ENCODE results near the gene LONP2.
"Not testable (repeated sequence)": the region's sequence is repeated elsewhere in the genome, so short reads cannot be mapped to it uniquely, and the experiment has no call there.

The LONP2 gene

GRCh38 chr16:48240147-48240546 is 4.0 kb upstream of the LONP2 start:
- FAIRE-seq, result not testable (repeated sequence)

- no peak for FAIRE-seq
Observed at GRCh38 chr16:48244863-48245195, 729 bp downstream of the LONP2 start.

- FAIRE-seq, result no peak
Observed at GRCh38 chr16:48246066-48246465, 2.0 kb downstream of the LONP2 start.

GRCh38 chr16:48247311-48247710 is 3.2 kb downstream of the LONP2 start, which contains the start of gene ABCC11:
TSS of gene ABCC11 (minus strand) at chr16:48247539. CDS start at chr16:48231921, 15,618 bp downstream.
- no peak for FAIRE-seq

- no peak for FAIRE-seq
Observed at GRCh38 chr16:48250520-48251278, 6.6 kb downstream of the LONP2 start.

GRCh38 chr16:48252013-48252412 is 7.9 kb downstream of the LONP2 start:
- FAIRE-seq, result no peak

- FAIRE-seq, result peak; percentile 66
Observed at GRCh38 chr16:48256579-48257177, 12.6 kb downstream of the LONP2 start.

GRCh38 chr16:48261569-48261968 is 17.5 kb downstream of the LONP2 start:
- FAIRE-seq, result no peak

GRCh38 chr16:48262631-48263030 is 18.5 kb downstream of the LONP2 start:
- no peak for FAIRE-seq

- FAIRE-seq, result no peak
Observed at GRCh38 chr16:48269011-48269410, 24.9 kb downstream of the LONP2 start.

GRCh38 chr16:48271728-48272127 is 27.6 kb downstream of the LONP2 start:
- FAIRE-seq, result no peak

GRCh38 chr16:48272837-48273421 is 28.8 kb downstream of the LONP2 start:
- no peak for FAIRE-seq

- no peak for FAIRE-seq
Observed at GRCh38 chr16:48274476-48274875, 30.4 kb downstream of the LONP2 start.

- peak; percentile 56 for FAIRE-seq
Observed at GRCh38 chr16:48276102-48276501, 32.0 kb downstream of the LONP2 start.

- no peak for FAIRE-seq
Observed at GRCh38 chr16:48277158-48277557, 33.1 kb downstream of the LONP2 start.

GRCh38 chr16:48279199-48279598 is 35.1 kb downstream of the LONP2 start:
- no peak for FAIRE-seq

GRCh38 chr16:48280546-48280945 is 36.4 kb downstream of the LONP2 start:
- FAIRE-seq, result peak; percentile 30

GRCh38 chr16:48282636-48283263 is 38.6 kb downstream of the LONP2 start:
- peak; percentile 79 for FAIRE-seq

- no peak for FAIRE-seq
Observed at GRCh38 chr16:48284772-48285409, 40.8 kb downstream of the LONP2 start.

- no peak for FAIRE-seq
Observed at GRCh38 chr16:48287239-48287638, 43.1 kb downstream of the LONP2 start.

GRCh38 chr16:48291303-48291702 is 47.2 kb downstream of the LONP2 start:
- no peak for FAIRE-seq

- no peak for FAIRE-seq
Observed at GRCh38 chr16:48291754-48292153, 47.7 kb downstream of the LONP2 start.

- no peak for FAIRE-seq
Observed at GRCh38 chr16:48292452-48292851, 48.4 kb downstream of the LONP2 start.
